Inferior parietal cortex (tissue), 1 donor: ENCODE measurements around the gene ASAP3.
A peak's percentile ranks its signal among the peaks of the same experiment; 100 is the strongest.

Source experiments
- DNase-seq: peaks from one replicate; pipeline ENCODE4 v3.0.0-alpha.2; 2016; ENCODE audit errors: extremely low spot score

The ASAP3 gene

DNA sequence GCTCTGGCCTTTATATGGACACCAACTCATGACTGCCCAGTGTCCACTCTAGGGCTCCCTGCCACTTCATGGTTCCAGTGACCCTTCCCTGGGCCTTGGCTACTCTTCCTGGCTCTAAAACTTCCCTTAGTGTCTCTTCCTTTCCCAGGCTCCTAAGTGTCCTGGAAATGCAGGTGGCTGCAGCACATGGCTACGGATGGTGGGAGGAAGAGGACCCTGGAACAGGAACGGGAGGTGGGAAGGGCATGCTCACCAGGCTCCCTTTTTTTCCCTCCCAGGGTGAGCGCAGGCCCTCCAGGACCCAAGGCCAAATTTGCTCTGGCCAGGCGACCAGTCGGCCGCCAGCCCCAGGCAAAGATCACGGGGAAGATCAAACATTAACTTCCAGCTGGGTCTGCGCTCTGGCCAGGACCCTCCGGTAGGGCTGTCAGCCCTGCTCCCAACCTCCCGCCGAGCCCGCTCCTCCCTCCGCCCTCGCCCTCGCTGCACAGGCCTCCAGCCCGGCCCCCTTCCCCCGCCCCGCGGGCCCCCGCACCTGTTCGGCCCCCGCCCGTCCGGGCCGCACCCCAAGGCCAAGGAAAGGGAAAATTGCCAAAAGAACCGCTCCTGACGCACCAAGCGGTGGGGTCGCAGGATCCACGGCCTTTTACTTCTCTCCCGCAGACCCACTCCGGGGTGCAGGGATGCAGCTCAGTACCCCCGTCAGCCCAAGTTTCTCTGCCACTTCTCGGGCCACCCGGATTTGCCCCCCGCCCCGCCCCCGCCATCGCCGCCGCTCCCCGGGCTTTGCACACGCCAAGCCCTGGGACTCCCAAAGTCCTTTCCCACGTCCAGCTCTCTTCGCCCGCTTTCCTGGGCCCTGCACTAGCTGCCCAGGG lies 60.3 kb downstream of the ASAP3 start:
- no peak for DNase-seq

DNA sequence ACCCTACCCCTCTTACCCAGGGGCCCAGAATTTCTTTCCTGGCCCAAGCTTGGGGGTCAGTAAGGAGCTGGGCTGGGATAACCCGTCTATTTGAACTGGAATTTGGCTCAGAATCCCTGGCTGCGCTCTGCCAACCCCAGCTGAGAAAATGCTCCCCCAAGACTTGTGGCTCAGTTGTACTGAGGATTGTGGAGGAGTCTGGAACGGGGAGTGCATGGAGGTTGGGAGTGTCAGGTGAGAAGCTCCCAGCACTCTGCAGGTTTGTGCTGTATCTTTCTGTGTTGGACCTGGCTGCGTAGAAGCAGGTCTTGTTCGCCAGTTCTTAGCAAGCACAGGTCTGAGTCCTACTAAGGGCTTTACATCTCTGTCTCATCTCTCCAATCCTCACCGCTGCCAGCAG lies 61.0 kb downstream of the ASAP3 start:
- DNase-seq: no peak

DNA sequence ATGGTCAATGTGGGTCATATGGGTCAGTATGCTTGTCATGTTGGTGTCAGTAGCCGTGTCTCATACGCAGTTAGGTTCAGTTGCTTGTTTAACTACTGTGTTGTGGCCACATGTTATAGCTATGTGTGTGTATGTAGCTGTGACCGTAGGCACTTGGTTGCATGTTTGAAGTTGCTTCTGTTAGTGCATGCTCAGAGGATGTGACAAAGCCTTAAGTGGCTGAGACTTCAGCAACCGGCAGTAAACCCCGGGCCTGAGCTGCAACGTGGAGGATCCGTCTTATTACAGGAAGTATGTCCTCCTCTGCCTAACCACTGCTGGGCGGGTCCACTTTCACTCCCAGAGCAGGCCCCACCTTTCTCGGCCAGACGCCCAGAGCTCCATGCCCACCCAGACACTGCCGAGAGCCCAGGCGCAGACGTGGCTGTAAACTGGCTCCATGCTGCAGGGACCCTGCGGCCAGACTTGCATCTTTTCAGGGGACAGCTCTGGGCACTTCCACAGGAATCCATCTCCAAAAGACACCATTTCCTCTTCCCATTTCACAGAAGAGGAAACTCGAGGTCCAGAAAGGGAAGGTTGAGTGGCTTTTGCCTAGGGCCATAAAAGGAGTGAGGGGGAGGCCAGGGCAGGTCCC lies 61.6 kb downstream of the ASAP3 start:
- DNase-seq: no peak

DNA sequence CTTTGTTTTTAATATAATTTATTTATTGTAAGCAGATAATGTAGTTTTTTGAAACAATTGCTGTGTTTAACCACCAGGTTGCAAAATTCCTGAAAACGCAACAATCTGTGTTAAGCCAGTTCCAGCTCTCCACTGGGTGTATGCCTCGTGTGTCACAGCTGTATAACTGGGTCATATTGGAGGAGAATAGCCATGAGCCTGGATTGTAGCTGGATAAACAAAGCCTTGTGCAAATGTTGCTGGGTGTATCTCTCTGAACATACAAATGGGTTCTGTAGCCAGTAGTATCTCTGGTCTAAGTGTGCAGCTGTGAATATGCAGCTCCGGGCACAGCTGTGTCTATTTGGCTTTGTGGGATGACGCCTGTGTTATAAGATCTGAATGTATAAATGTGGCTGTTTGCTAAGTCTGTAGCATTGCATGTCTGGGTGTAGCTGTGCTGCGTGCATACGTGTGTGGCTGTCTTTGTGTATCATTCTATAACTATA lies 62.2 kb downstream of the ASAP3 start:
- no peak for DNase-seq

DNA sequence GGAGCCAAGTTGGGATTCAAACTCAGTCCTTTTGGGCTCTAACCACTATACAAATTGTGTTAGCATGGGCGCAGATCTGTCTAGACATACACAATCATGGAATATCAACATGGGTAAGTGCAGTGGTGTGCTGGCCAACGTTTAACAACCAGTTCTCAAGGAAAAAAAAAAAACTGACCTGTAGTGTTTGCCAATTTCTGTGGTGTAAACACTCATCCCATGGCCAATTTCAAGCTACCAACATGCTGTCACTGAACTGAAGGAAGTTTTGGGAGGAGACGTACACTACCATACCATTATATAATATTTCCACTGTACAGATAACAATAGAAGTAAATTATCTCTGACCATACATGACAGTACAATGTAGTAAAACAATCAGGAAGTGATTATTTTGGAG lies 62.6 kb downstream of the ASAP3 start:
- no peak for DNase-seq

DNA sequence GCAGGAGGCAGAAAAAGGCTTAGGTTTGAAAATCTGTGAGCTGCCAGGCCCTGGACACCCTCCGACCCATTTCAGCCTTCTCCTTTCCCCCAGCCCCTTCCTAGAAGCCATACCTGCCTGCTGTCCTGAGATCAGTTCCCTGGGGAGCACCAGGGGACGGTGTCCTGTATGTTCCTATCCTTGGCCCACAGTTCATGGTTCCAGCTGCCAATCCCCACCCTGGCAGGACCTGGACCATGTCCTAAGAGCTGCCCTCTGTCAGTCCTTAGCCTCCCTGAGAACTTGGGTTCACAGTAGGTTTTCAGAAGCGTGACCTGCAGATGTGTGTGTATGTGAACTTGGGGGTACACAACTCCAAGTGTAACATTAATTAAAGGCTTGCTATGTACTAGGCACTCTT lies 63.2 kb downstream of the ASAP3 start:
- DNase-seq: no peak

DNA sequence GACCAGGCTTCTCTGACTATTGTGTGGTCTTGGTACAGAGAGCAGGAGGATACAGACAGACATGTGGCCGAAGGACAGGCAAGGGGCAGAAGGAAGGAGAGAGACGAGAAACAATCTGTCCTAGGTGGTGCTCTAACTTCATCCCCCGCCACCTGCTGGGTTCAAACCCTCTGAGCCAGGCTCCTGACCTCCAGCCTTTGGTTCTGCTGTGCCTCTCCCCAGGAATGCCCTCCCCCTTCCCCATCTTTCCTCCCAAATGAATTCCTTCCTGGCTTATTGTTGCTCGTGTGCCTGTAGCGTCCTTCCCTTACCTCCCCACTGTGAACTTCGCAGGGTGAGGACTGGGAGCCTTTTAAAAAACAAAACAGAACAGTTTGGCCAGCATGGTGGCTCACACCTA lies 64.8 kb downstream of the ASAP3 start:
- no peak for DNase-seq

DNA sequence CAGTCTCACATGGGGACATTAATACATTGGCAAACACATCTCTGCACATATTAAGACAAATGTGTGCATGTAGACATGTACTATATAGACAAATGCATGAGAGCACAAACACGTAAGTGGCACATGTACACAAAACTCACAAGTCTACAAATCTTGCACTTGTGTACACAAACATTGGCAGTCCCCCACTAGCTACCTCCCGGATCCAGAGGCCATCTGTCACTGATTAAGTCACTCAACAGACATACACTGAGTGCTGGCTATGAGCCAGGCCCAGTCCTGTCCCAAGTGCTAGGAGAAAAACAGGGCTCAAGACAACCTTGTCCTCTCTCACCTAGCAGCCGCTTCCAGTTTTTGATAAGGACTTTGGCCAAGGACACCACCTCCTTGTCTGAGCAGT lies 66.4 kb downstream of the ASAP3 start:
- no peak for DNase-seq

DNA sequence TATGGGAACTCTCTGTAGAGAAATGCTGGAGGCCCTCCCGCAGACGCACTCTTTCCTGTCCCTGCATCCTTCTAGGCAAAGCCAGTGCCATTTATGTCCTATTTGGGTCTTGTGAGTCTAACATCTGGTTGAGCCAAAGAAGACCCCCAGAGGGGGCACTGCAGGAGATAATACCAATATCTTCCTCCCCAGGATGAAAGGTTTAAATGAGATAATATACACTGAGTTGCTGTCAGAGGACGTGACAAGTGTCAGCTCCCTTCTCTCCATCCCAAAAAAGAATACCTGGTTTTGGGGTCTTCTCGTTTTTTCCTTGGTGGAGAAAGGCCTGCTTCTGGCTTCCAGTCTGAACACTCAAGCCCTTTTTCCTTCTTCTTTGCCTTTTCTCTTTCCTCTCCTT lies 67.0 kb downstream of the ASAP3 start:
- no peak for DNase-seq

DNA sequence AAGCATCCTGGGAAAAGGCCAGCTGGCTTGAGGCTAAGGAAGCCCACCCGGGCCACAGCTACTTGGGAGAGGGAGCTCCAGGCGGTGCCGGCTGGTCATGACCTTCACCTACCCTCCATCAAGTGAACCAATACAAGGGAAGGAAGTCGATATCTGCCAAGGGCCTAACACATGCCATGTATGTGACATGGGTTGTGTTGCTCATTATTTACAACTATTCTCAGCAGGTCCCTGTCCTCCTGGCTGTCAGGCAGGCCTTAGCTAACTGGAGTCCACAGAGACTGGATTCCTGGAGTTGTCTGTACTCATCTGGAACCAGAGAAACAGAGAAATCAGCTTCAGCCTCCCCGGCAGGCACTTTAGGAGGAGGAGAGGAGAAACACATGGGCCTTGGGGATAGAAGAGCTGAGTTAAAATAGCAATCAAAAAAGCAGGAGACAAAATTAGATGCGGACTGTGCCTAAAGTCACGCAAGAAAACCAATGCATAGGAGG lies 75.1 kb downstream of the ASAP3 start:
- DNase-seq: no peak

DNA sequence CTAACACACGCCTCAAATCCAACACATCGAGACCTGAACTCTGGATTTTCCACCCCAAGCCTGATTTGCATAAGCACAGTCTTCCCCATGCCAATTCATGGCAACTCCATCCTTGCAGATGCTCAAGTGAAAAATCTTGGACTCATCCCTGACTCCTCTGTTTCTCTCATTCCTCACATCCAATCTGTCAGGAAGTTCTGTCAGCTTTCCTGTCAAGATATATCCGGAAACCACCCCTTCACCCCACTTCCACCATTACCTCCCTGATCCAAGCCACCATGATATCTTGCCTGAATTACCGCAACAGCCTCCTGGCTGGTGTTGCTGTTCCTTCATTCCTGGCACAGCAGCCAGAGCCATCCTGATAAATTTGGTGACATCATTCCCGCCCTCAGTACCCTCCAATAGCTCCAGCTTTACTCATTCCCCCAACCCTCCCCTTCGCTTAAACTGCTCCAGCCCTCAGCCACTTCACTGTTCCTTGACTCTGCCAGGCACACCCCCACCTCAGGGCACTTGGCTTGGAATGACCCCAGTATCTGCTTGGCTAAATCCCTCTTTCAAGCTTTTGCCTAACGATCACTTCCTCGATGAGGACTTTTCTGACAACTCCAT lies 76.9 kb downstream of the ASAP3 start:
- no peak for DNase-seq

DNA sequence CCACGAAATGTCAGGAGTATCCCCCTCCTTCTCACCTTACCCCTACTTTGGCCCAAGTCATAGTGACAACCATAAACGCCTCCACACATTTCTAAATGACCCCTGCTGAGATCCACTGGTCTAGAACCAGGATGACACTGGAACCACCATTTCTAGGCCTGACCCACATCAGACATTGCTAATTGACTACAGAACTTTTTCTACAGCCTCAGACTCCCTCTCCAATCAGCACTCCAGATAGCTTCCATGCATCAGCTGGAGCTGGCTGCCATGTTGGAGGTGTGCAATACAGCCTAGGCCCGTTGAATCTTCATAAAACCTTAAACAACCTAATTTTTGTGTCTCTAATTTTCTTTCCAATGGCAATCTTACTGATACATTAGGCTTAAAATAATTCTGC lies 78.0 kb downstream of the ASAP3 start:
- no peak for DNase-seq

DNA sequence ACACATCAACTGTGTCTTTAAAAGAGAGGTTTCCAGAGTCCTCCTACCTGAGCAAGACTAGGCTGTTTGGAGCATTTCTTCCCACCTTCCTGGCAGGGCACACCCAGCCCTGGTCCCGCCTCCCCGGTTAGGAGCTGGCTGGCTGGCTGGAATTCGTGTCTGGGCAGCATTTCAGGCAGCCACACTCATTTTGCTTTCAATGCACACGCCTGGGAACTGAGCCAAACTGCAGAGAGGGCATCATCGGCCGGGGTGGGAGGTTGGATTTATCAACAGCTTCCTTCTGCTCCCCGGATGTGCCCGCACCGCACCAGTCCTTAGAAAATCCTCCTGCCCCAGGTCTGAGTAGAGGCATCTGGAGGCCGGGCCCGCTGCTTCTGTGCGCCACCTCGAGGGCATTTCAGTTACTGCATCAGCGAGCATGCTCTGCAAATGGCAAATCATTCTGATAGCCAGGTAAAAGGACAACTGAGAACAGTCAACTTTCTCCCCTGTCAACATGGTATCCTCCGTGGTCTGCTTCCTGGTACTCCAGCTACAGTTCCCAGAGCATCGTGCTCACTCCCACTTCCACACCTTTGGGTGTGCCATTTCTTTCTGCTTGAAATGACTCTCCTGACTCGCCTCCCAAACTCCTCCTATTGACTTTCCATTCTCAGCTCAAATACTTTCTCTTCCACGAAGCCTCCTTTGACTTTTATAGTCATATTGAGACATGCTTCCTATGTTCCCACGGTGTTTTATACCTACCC lies 80.1 kb downstream of the ASAP3 start:
- peak; percentile 86 for DNase-seq

DNA sequence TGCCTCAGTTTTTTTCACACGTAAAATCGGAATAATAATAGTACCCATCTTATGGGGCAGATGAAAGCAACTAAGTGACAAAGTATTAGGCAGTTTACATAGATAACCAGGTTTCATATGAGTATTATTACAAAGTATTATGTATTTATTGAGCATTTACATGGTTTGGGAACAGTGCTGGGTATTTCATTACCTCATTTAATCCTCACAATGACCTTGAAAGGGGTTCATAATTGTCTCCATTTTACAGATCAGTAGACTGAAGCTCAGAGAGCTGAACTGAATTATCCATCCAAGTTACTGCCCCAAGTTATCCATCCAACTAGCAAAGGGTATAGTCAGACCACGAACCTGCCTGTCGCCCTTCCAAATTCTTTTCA lies 80.6 kb downstream of the ASAP3 start:
- DNase-seq: no peak

DNA sequence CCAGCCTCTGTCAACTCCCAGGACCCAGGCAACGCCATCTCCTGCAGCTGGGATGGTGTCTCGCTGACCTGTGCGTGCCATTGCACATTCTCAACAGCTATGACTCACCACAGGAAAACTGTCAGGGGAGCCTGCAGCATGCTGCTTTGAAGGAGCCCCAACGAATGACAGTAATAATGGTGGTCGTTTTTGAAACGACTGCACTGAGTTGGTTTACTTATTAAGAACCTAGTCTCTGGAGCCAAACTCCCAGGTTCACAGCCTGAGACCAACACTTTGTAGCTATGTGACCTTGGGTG lies 81.0 kb downstream of the ASAP3 start:
- no peak for DNase-seq

DNA sequence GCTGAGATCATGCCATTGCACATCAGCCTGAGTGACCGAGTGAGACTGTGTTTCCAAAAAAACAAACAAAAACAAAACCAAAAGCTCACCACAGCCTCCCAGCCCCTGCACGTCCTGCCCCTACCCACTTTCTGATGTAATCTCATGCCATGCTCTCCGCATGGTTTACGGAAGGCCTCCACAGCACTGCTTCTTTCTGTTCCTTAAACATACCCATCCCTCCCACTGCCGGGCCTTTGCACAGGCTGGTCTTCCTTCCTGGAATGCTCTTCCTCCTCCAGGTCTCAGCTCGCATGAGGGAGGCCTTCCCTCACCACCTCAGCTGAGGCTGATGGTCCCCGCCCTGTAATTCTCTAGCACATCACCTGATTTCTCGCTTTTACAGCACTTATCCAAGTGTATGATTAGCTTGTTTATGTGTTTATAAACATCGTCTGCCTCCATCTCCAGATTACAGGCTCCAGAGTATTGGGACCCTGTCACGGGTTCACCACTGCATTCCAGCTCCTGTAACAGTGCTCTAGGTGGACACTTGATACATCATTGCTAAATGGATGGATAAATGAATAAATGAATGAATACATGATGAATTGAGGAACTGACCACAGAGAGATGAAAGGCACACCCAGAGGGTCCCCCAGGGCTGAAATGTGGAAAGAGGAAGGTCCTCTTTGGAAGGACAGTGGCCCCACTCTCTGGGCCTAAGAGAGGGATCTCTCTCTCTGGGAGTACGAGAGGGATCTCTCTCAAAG lies 81.5 kb downstream of the ASAP3 start:
- no peak for DNase-seq

DNA sequence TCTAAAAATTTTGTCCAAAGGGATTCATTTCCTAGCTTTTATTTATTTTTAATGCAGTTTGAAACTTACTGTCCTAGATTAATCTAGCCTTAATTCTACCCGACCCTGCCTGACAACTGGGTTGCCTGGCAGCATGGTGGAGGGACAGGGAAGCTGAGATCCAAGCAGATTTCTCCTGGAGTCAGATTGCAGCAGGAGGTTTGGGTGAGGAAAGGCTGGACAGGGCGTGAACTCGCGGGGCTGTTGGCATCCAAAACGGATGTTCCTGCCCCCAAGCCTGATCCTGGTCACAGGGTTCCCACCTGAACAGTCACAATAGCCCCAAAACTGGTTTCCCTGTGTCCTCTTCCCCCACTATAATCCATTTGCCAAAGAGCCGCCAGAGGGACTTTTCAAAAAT lies 82.7 kb downstream of the ASAP3 start:
- DNase-seq: no peak

DNA sequence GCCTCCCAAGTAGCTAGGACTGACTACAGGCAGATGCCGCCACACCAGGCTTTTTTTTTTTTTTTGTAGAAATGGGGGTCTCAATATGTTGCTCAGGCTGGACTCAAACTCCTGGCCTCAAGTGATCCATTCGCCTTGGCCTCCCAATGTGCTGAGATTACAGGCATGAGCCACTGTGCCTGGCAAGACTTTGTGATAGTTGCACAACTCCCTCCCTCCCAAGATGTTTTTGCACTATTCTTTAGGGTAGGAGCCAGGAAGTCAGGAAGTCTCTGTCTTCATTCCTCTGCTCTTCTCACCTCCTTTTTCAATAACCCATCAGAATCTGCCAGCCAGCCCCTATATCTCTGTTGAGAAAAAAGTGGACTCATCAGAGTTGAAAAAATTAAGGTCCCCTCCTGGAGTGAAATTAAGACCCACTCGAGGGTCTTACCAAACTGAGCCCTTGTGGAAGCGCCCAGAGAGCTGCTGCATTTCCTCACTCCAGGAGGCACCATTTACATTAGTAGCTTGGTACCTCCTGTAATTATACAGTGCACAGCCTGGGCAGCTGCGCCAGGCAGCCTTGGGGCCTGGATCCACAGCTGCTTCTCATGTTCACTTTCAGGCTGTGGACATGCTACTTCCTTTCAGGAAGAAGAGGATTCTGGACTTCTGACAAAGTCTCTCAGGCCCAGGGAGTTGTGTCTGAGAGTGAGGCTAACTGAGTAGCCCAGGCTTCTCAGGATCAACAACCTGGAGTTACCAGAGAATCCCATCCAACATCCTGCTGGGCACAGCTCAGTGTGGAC lies 83.5 kb downstream of the ASAP3 start:
- no peak for DNase-seq

DNA sequence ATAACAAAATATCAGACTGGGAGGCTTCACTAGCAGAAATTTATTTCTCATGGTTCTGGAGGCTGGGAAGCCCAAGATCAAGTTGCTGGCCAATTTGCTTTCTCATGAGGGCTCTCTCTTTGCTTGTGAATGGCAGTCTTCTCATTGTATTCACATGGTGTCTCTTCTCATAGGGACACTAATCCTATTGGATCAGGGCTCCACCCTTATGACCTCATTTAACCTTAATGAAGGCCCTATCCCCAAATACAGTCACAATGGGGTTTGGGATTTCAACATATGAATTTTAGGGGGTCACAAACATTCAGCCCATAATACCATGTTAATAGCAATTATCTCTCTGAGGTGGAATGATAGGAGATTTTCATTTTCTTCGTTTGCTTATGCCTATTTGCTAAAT lies 84.8 kb downstream of the ASAP3 start:
- DNase-seq: no peak

DNA sequence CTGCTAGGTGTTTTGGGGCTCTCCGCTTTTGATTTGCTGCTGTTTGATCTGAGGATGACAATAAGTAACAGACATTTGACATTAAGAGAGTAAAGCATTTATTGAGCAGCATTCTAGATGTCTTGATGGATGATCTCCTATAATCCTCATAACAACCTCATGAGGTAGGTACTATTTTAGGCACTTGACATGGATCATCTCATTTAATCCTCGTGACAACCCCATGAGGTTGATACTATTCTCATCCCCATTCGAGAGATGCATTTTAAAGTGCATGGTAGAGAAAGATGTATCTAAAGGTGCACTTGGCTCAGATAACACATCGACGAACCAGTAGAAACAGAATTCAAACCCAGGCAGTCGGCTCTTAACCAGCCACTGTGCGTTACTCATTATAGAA lies 86.1 kb downstream of the ASAP3 start:
- no peak for DNase-seq

DNA sequence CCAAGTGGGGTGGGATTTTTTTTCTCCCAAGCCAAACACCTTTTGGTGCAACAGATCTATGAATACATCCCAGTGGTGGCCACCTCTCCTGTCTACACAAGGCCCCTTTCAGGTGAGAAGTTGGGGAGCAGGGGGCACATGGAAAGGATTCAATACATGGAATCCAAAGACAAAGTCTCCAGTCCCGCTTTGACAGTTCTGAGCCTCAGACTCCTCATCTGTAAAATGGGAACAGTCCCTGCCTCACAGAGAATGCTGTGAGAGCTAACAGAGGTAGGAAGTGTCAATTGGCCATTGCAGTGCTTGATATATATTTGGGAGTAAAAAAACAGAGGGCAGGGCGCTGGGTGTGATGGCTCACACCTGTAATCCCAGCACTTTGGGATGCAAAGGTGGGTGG lies 87.6 kb downstream of the ASAP3 start:
- DNase-seq: no peak
